Measurements from ENCODE around the gene VTI1A. TPM values are rescaled to one million over a fixed set of nuclear protein-coding genes. Genes with fewer than 3 reads are reported as not detected.

Gene VTI1A
- total and polyA plus RNA-seq, 12 donors, result 5.2 to 64.1 (median 22.0) TPM

- no peak overlapping the region for H3K4me3 ChIP-seq
- H3K27ac ChIP-seq, result no peak overlapping the region
- intact Hi-C loops (cut with DNase I), result no loop called here
- H3K36me3 ChIP-seq (replicated peaks in 1 of 2), result no peaks in the 10 kb centered on the region
- no peak for TF ChIP-seq CTCF (IDR thresholded peaks at IDR 0.05)
- no peak for TF ChIP-seq POLR2A (IDR thresholded peaks at IDR 0.05)
- WGBS, 4 donors, result 94 to 98% (median 96%) methylated on average over 11 of the region's 11 CpGs
- H3K27me3 ChIP-seq, result no peaks in the 10 kb centered on the region
- H3K9me3 ChIP-seq (replicated peaks in 1 of 3), result no peaks in the 10 kb centered on the region
- H3K4me1 ChIP-seq (replicated peaks in 1 of 2), result no peaks in the 10 kb centered on the region
- DNase-seq, result no peak
Measured at GRCh38 chr10:112763916-112764520, 317.0 kb downstream of the VTI1A start.

GRCh38 chr10:112765717-112766235 is 318.8 kb downstream of the VTI1A start:
- H3K4me3 ChIP-seq, result no peak overlapping the region

GRCh38 chr10:112766636-112767035 is 319.6 kb downstream of the VTI1A start:
- intact Hi-C loops (cut with DNase I), result no loop called here
- Histone ChIP-seq H3K9me3 (replicated peaks in 1 of 3) (no peaks in the 10 kb centered on the region), H3K27me3 (no peaks in the 10 kb centered on the region), H3K27ac (no peak overlapping the region), H3K4me1 (replicated peaks in 1 of 2) (no peaks in the 10 kb centered on the region), H3K4me3 (no peak overlapping the region), H3K36me3 (replicated peaks in 1 of 2) (no peaks in the 10 kb centered on the region)
- no peak for DNase-seq
- WGBS, 4 donors, result 91 to 96% (median 93%) methylated on average over 2 of the region's 2 CpGs
- TF ChIP-seq CTCF (IDR thresholded peaks at IDR 0.05), result no peak

More at GRCh38 chr10:112765717-112766235, 318.8 kb downstream of the VTI1A start:
- Histone ChIP-seq H3K36me3 (replicated peaks in 1 of 2) (no peaks in the 10 kb centered on the region), H3K9me3 (replicated peaks in 1 of 3) (no peaks in the 10 kb centered on the region), H3K27ac (no peak overlapping the region), H3K27me3 (no peaks in the 10 kb centered on the region), H3K4me1 (replicated peaks in 1 of 2) (no peaks in the 10 kb centered on the region)
- TF ChIP-seq POLR2A (IDR thresholded peaks at IDR 0.05) (no peak), CTCF (IDR thresholded peaks at IDR 0.05) (no peak)
- WGBS, 4 donors, result 86 to 88% (median 87%) methylated on average over 5 of the region's 5 CpGs
- no peak for DNase-seq
- intact Hi-C loops (cut with DNase I), result no loop called here

- TF ChIP-seq POLR2A (IDR thresholded peaks at IDR 0.05) (no peak), CTCF (IDR thresholded peaks at IDR 0.05) (no peak)
- 74 to 97% (median 96%) methylated on average over 2 of the region's 2 CpGs for WGBS, 4 donors
- Histone ChIP-seq H3K4me3 (no peak overlapping the region), H3K27ac (no peak overlapping the region), H3K27me3 (no peaks in the 10 kb centered on the region), H3K9me3 (replicated peaks in 1 of 3) (no peaks in the 10 kb centered on the region), H3K36me3 (replicated peaks in 1 of 2) (no peaks in the 10 kb centered on the region), H3K4me1 (replicated peaks in 1 of 2) (no peaks in the 10 kb centered on the region)
- intact Hi-C loops (cut with DNase I), result no loop called here
- DNase-seq, result no peak
Measured at GRCh38 chr10:112767156-112767555, 320.1 kb downstream of the VTI1A start.

All from adrenal gland (tissue), 12 donors.